ENCODE measurements around the gene GRIA2.

GRCh38 chr4:157372567-157372966 is 152.0 kb downstream of the GRIA2 start:
- TF ChIP-seq CTCF (IDR thresholded peaks at IDR 0.05) (no peak), EZH2 (IDR thresholded peaks at IDR 0.05; ENCODE audit: borderline replicate concordance, insufficient read depth, low read depth, low read length, poor library complexity, severe bottlenecking) (no peak)
